PFSK-1 (cell line): ENCODE measurements around the gene ATG4B.

ENCODE experiments used
- FOXP2 ChIP-seq: optimal IDR thresholded peaks from 2 replicates; pipeline ENCODE3; 2011; ENCODE audit warnings: borderline replicate concordance, control low read depth, inconsistent platforms; ENCODE audit not compliant: insufficient read depth; ENCODE audit errors: extremely low read length, extremely low read depth
- POLR2AphosphoS5 ChIP-seq: IDR thresholded peaks from 2 replicates; pipeline ENCODE4 v1.6.1; 2012; ENCODE audit warnings: low read depth, mild to moderate bottlenecking, control low read depth, low read length, moderate library complexity
- REST ChIP-seq, 2 experiments: IDR thresholded peaks; 2 replicates each; pipeline versions ENCODE4 v1.6.1 to v1.8.0; 2011 to 2012; ENCODE audit warnings: low read depth in 2 of 2, low read length in 2 of 2, control low read depth in 1 of 2, inconsistent platforms in 1 of 2, mild to moderate bottlenecking in 1 of 2, moderate library complexity in 1 of 2; ENCODE audit not compliant: insufficient read depth in 1 of 2
- SIN3A ChIP-seq: IDR thresholded peaks from 2 replicates; pipeline ENCODE4 v1.6.1; 2012; ENCODE audit warnings: mild to moderate bottlenecking, low read length, moderate library complexity, borderline replicate concordance; ENCODE audit not compliant: insufficient read depth
- TAF1 ChIP-seq: IDR thresholded peaks from 2 replicates; pipeline ENCODE4 v1.6.1; 2012; ENCODE audit warnings: low read length, control low read depth, borderline replicate concordance; ENCODE audit not compliant: insufficient read depth

DNA sequence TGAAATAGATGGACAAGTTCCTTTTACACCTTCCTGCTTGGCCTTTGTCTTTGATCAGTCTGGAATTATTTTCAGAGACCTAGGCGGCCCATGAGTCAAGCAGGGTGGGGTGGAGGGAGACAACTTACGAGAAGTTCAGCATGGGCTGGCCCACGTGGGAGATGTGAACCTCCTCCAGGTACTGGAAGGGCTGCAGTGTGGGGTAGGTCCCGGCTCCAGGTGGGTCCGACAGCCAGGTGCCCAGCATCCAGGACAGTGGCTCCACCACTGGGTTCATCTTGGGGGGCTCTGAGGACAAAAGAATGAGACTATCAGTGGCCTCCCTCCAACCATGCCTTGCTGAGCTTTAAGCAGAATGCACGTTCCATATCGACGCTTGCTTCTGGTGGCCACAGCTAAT is 31.3 kb upstream of the ATG4B start:
- TF ChIP-seq POLR2AphosphoS5 (no peak), REST (IDR thresholded peaks at IDR 0.05; ENCODE audit: insufficient read depth in 1 of 2, low read depth in 2 of 2, low read length in 2 of 2) (no peak), TAF1 (no peak), SIN3A (no peak), FOXP2 (no peak)
